ENCODE data around the gene RHOXF2.

Gene RHOXF2

GRCh38 chrX:120200851-120201250, 42.4 kb downstream of the RHOXF2 start:
- no peak for DNase-seq (ENCODE audit: low read depth)

- no peak for DNase-seq (ENCODE audit: low read depth)
Measured at GRCh38 chrX:120205816-120206753, 47.7 kb downstream of the RHOXF2 start.

DNA sequence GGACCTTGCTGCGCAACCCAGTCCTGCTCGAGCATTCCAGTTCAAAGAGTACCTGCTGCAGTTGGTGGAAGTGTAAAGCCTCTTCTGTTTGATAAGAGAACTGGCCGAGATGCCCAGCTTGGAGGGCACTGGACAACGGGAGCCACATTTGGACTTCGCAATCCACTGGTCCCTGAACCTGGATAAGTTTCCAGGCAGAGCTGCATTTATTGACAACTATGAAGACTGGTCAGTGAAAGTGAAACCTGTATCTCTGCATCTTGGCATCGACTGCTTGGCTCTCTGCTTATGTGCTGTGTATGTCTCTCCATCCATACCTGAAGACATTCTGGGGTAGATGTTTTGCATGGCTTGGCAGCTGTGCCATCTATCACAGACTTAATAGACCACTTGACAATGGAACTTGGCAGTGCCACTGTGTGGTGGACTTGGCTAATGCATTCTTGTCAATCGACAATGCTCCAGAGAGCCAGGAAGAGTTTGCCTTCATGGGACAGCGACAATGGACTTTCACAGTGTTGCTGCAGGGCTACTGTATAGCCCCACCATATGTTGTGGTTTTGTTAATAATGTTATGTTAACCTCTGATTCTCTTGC, 48.7 kb downstream of the RHOXF2 start:
- no peak for DNase-seq (ENCODE audit: low read depth)

DNA sequence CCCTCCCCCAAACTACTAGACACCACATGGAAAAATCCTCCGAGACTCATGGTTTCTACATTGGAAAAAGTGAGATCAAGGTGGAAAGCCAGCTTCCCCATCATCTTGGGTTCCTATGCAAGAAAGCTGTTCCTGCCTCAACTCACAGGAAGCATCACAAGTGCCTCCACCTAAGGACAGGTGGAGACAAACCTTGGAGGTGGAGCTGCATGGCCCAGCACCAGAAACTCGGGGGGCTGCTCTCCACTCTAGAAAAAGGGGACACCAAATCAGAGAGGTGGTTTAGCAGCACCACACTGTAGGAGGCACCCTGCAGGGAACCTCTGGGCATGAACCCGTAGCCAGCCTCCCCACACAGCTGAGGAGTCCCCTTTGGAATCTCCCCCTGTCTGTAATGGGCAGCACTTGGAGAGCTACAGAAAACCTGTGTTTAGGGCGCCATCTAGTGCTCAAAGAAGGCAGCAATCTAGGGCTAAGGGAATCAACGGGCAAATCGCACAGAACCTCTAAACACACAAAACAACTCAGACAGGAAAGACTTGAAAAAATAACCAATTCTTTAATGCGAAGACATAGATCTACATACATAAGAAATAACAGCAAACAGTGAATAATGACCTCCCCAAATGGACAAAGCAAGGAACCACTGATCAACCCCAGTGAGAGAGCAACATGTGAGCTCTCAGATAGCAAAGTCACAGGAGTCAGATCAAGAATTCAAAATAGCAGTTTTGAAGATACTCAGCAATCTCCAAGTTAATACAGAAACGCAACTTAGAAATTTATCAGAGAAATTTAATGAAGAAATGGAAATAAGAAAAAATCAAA, 55.2 kb downstream of the RHOXF2 start:
- DNase-seq (ENCODE audit: low read depth): peak; percentile 4
